G401.6 (cell line): Measurements from ENCODE around the gene C2orf66.

Experiments used
- FAIRE-seq: peaks from 2 replicates; lab custom pipeline; 2012; peaks lifted over from hg19 to GRCh38; lab: Jason Lieb, UNC

C2orf66 gene

GRCh38 chr2:196758474-196759377 lies 50.4 kb downstream of the C2orf66 start:
- peak; percentile 17 for FAIRE-seq
